Endodermal cell (in vitro differentiated cells): ENCODE measurements around the gene TGDS. TPM values are rescaled to one million over a fixed set of nuclear protein-coding genes. Genes with fewer than 3 reads are reported as not detected.

ENCODE experiments used
- DNase-seq: peaks from one replicate; pipeline ENCODE4 v3.0.0-alpha.2; 2017
- H3K27ac ChIP-seq: 2 replicates; pipeline ENCODE4 v1.5.1; 2013; ENCODE audit warnings: mild to moderate bottlenecking, low read depth, low read length, moderate library complexity
- H3K27me3 ChIP-seq: 2 replicates; pipeline ENCODE4 v1.6.1; 2013; ENCODE audit warnings: mild to moderate bottlenecking, low read length, moderate library complexity; ENCODE audit not compliant: insufficient read depth, control insufficient read depth, poor library complexity, severe bottlenecking
- H3K36me3 ChIP-seq: 2 replicates; pipeline ENCODE4 v1.7.0; 2013; ENCODE audit warnings: mild to moderate bottlenecking, low read length, moderate library complexity; ENCODE audit not compliant: control insufficient read depth, insufficient read depth
- H3K4me1 ChIP-seq: one replicate; pipeline ENCODE4 v1.7.0; 2013; ENCODE audit warnings: low read length; ENCODE audit not compliant: control insufficient read depth, insufficient read depth
- H3K4me3 ChIP-seq: 2 replicates; pipeline ENCODE4 v1.5.1; 2013; ENCODE audit warnings: mild to moderate bottlenecking, low read length, moderate library complexity
- H3K9ac ChIP-seq: 2 replicates; pipeline ENCODE4 v1.6.1; 2013; ENCODE audit warnings: mild to moderate bottlenecking, low read length, moderate library complexity; ENCODE audit not compliant: poor library complexity, severe bottlenecking; ENCODE audit errors: extremely low read depth
- H3K9me3 ChIP-seq: 2 replicates; pipeline ENCODE4 v1.6.1; 2013; ENCODE audit warnings: mild to moderate bottlenecking, low read length, moderate library complexity; ENCODE audit not compliant: control insufficient read depth
- H3K27ac Mint-ChIP-seq: 2 replicates; pipeline ENCODE4 v1.8.0; 2020; ENCODE audit warnings: mixed read lengths
- H3K27me3 Mint-ChIP-seq: 2 replicates; pipeline ENCODE4 v1.8.0; 2021; ENCODE audit warnings: mild to moderate bottlenecking, mixed read lengths; ENCODE audit not compliant: insufficient read depth
- H3K36me3 Mint-ChIP-seq: 2 replicates; pipeline ENCODE4 v1.8.0; 2020; ENCODE audit warnings: low read depth, mixed read lengths
- H3K4me1 Mint-ChIP-seq: 2 replicates; pipeline ENCODE4 v1.8.0; 2020; ENCODE audit warnings: mixed read lengths
- H3K4me3 Mint-ChIP-seq: 2 replicates; pipeline ENCODE4 v1.8.0; 2020; ENCODE audit warnings: mild to moderate bottlenecking, moderate library complexity, mixed read lengths
- H3K9me3 Mint-ChIP-seq: 2 replicates; pipeline ENCODE4 v1.8.0; 2020; ENCODE audit warnings: mild to moderate bottlenecking, mixed read lengths
- CTCF ChIP-seq: fragments of 200-600 bp; sonication (generic); conservative IDR thresholded peaks from 2 replicates; pipeline ENCODE4 v1.5.0; 2021; ENCODE audit warnings: antibody characterized with exemption, mild to moderate bottlenecking
- WGBS, 2 experiments: methylation state at CpG; one replicate each; pipeline versions ENCODE4 v1.1.5 to v1.1.7; 2013; ENCODE audit warnings: missing lambda C conversion rate in 2 of 2, mixed read lengths in 1 of 2; ENCODE audit not compliant: insufficient coverage in 1 of 2, insufficient read length in 1 of 2; 5-methylcytosine and 5-hydroxymethylcytosine counted together
- total RNA-seq, 2 donors: library from RNA; stranded (reverse); fragmentation: NEBNext Ultra II Directional in 1 of 2; extraction: Animal tissue kit (Norgen Biotek cat#: 25700) in 1 of 2; gene quantifications; 2 replicates in 1 of 2; 3 replicates in 1 of 2; pipeline ENCODE4 v1.2.1, GENCODE V29; 2021

TGDS gene
- total RNA-seq, 2 donors from 2014 or later = 11.3 to 14.1 TPM

DNA sequence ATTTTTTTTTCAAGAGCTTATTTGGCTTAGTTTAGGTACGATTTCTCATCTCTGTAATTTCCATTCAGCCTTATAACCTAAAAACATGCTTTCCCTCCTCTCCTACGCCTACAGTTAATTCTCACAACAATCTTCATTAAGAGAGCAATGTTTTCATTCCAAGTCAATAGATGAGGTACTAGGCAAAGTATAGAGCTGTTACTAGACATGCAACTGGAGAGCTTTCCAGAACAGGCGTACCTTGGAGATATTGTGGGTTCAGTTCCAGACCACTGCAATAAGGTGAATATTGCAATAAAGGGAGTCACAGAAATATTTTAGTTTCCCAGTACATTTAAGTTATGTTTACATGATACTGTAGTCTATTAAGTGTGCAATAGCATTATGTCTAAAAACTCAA is 34.8 kb downstream of the TGDS start:
- H3K9me3 Mint-ChIP-seq = no peaks in the 10 kb centered on the region
- H3K4me1 Mint-ChIP-seq = no peaks in the 10 kb centered on the region
- no peak overlapping the region for H3K4me3 Mint-ChIP-seq
- Histone ChIP-seq H3K27ac (no peak overlapping the region), H3K9me3 (no peaks in the 10 kb centered on the region), H3K27me3 (no peaks in the 10 kb centered on the region), H3K9ac (no peak overlapping the region), H3K4me1 (no peaks in the 10 kb centered on the region), H3K36me3 (no peaks in the 10 kb centered on the region), H3K4me3 (no peak overlapping the region)
- H3K27me3 Mint-ChIP-seq = no peaks in the 10 kb centered on the region
- no peak for DNase-seq
- TF ChIP-seq CTCF = no peak
- H3K36me3 Mint-ChIP-seq = peaks cover 3% of the 10 kb centered on the region
- 95 to 100% methylated on average over 2 to 3 of the region's 3 CpGs for WGBS, 2 experiments
- H3K27ac Mint-ChIP-seq = no peak overlapping the region

DNA sequence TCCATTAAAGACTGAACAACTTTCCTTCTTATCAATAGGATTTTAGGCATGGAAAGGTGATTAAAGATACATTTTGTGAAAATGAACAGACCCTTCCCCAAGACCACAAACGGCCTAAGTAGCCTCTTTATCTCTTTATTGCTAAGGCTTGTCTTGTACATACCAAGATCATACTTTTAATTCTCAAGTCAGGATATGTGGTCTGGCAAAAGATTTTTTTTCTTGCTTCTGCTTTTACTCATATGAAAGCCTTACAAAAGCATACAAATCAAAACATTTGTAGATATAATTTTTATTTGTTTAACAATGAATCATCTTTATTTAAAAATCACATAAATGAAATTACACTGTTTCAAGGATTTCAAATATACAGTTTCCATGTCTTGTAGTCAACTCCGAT is 35.8 kb downstream of the TGDS start:
- Mint-ChIP-seq H3K4me3 (no peak overlapping the region), H3K9me3 (no peaks in the 10 kb centered on the region), H3K27me3 (no peaks in the 10 kb centered on the region), H3K27ac (no peak overlapping the region), H3K36me3 (peaks cover 3% of the 10 kb centered on the region), H3K4me1 (no peaks in the 10 kb centered on the region)
- no peaks in the 10 kb centered on the region for H3K4me1 ChIP-seq
- no peaks in the 10 kb centered on the region for H3K36me3 ChIP-seq
- no peak overlapping the region for H3K4me3 ChIP-seq
- no peak overlapping the region for H3K27ac ChIP-seq
- DNase-seq = no peak
- no peaks in the 10 kb centered on the region for H3K27me3 ChIP-seq
- 85% methylated on average over 2 of the region's 2 CpGs; no CpG with 5 or more reads in 1 of the 2 experiments for WGBS, 2 experiments
- no peak overlapping the region for H3K9ac ChIP-seq
- no peaks in the 10 kb centered on the region for H3K9me3 ChIP-seq
- TF ChIP-seq CTCF = no peak

DNA sequence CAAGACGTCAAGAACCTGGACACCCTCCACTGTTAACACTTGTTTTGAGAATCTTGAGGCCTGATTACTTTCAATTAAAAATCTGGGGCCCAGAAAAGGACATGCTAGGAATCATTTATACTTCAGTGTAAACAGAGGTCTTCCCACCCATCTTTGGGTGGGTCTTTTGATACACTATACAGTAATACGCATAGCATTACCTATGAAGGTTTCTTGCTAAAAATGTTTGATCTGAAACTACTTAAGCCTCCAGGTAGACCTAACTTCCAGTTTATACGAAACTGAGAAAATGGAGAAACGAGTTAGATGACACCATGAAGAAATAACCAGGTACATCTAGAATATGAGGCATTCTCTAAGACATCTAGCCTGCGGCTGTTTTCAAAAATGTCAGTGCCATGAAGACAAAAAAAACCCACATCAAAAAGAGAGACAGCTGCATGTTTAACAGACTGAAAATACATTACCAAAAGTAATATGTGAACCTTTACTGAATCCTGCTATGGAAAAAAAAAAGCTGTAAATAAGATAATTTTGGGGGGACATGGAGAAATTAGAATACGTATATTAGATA is 36.6 kb downstream of the TGDS start:
- no peaks in the 10 kb centered on the region for H3K9me3 ChIP-seq
- no peaks in the 10 kb centered on the region for H3K36me3 ChIP-seq
- no peak overlapping the region for H3K9ac ChIP-seq
- Mint-ChIP-seq H3K4me1 (no peaks in the 10 kb centered on the region), H3K27ac (no peak overlapping the region), H3K27me3 (no peaks in the 10 kb centered on the region), H3K9me3 (no peaks in the 10 kb centered on the region), H3K4me3 (no peak overlapping the region), H3K36me3 (peaks cover 3% of the 10 kb centered on the region)
- no peak for TF ChIP-seq CTCF
- H3K4me3 ChIP-seq = no peak overlapping the region
- no peaks in the 10 kb centered on the region for H3K4me1 ChIP-seq
- WGBS, 2 experiments = 83 to 91% methylated on average over 3 to 5 of the region's 6 CpGs
- H3K27me3 ChIP-seq = no peaks in the 10 kb centered on the region
- no peak for DNase-seq
- H3K27ac ChIP-seq = no peak overlapping the region
